Measurements from ENCODE around the gene SKOR1. TPM values are rescaled to one million over a fixed set of nuclear protein-coding genes. Genes with fewer than 3 reads are reported as not detected.

Gene SKOR1
- total RNA-seq, 1 donor from 2014 or later: under 0.01 TPM

- H3K27ac ChIP-seq (ENCODE audit: low read depth, low read length): no peak overlapping the region
- no peaks in the 10 kb centered on the region for H3K27me3 ChIP-seq (ENCODE audit: control insufficient read depth in 3 of 3, insufficient read depth in 3 of 3, low read length in 3 of 3)
- no peak overlapping the region for H3K9ac ChIP-seq (ENCODE audit: low read depth in 1 of 3, low read length in 3 of 3)
- H3K4me1 ChIP-seq (ENCODE audit: control insufficient read depth in 3 of 3, insufficient read depth in 3 of 3, low read length in 3 of 3): no peaks in the 10 kb centered on the region
- H3K36me3 ChIP-seq (ENCODE audit: control insufficient read depth in 3 of 3, insufficient read depth in 3 of 3, low read length in 3 of 3): peaks cover 6 to 7% (median 7%) of the 10 kb centered on the region in 3 donors
- H3K9me3 ChIP-seq (ENCODE audit: control insufficient read depth in 3 of 3, low read length in 3 of 3): no peaks in the 10 kb centered on the region
- H3K4me3 ChIP-seq (ENCODE audit: low read length in 3 of 3): no peak overlapping the region
Measured at GRCh38 chr15:67781907-67782690, 43.2 kb upstream of the SKOR1 start.

GRCh38 chr15:67782691-67782991 lies 42.7 kb upstream of the SKOR1 start:
- H3K9ac ChIP-seq (ENCODE audit: low read depth in 1 of 3, low read length in 3 of 3): no peak overlapping the region
- H3K36me3 ChIP-seq (ENCODE audit: control insufficient read depth in 3 of 3, insufficient read depth in 3 of 3, low read length in 3 of 3): peaks cover 6 to 7% (median 7%) of the 10 kb centered on the region in 3 donors
- no peaks in the 10 kb centered on the region for H3K27me3 ChIP-seq (ENCODE audit: control insufficient read depth in 3 of 3, insufficient read depth in 3 of 3, low read length in 3 of 3)
- H3K27ac ChIP-seq (ENCODE audit: low read depth, low read length): no peak overlapping the region
- no peaks in the 10 kb centered on the region for H3K9me3 ChIP-seq (ENCODE audit: control insufficient read depth in 3 of 3, low read length in 3 of 3)
- H3K4me3 ChIP-seq (ENCODE audit: low read length in 3 of 3): no peak overlapping the region
- no peaks in the 10 kb centered on the region for H3K4me1 ChIP-seq (ENCODE audit: control insufficient read depth in 3 of 3, insufficient read depth in 3 of 3, low read length in 3 of 3)

GRCh38 chr15:67783303-67783702 lies 42.0 kb upstream of the SKOR1 start:
- Histone ChIP-seq H3K27me3 (ENCODE audit: control insufficient read depth in 3 of 3, insufficient read depth in 3 of 3, low read length in 3 of 3) (no peaks in the 10 kb centered on the region), H3K9me3 (ENCODE audit: control insufficient read depth in 3 of 3, low read length in 3 of 3) (no peaks in the 10 kb centered on the region), H3K4me1 (ENCODE audit: control insufficient read depth in 3 of 3, insufficient read depth in 3 of 3, low read length in 3 of 3) (no peaks in the 10 kb centered on the region), H3K36me3 (ENCODE audit: control insufficient read depth in 3 of 3, insufficient read depth in 3 of 3, low read length in 3 of 3) (peaks cover 6 to 7% (median 7%) of the 10 kb centered on the region in 3 donors), H3K4me3 (ENCODE audit: low read length in 3 of 3) (no peak overlapping the region), H3K27ac (ENCODE audit: low read depth, low read length) (no peak overlapping the region), H3K9ac (ENCODE audit: low read depth in 1 of 3, low read length in 3 of 3) (no peak overlapping the region)

GRCh38 chr15:67784090-67784781 lies 41.1 kb upstream of the SKOR1 start:
- no peak overlapping the region for H3K4me3 ChIP-seq (ENCODE audit: low read length in 3 of 3)
- H3K27ac ChIP-seq (ENCODE audit: low read depth, low read length): no peak overlapping the region

DNA sequence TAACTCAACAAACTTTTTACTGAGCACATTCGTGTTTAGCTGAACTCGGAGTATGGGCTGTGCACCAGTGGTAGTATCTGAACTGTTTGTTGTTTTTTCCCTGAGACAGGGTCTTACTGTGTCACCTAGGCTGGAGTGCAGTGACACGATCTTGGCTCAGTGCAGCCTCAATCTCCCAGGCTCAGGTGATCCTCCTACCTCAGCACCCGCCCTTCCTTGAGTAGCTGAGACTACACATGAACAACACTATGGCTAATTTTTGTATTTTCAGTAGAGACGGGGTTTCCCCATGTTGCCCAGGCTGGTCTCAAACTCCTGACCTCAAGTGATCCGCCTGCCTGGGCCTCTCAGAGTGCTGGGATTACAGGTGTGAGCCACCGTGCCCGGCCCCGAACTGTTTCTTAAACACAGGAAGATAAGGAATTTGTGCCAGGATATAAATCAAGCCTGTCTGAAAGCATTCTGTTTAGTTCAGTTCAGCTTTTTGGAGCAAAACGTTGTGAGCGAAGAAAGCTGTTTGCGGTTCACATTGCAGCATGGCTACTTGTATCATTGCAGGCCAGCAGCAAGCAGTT lies 40.4 kb upstream of the SKOR1 start:
- Histone ChIP-seq H3K4me3 (ENCODE audit: low read length in 3 of 3) (no peak overlapping the region), H3K9me3 (ENCODE audit: control insufficient read depth in 3 of 3, low read length in 3 of 3) (no peaks in the 10 kb centered on the region), H3K9ac (ENCODE audit: low read depth in 1 of 3, low read length in 3 of 3) (no peak overlapping the region), H3K27ac (ENCODE audit: low read depth, low read length) (no peak overlapping the region), H3K27me3 (ENCODE audit: control insufficient read depth in 3 of 3, insufficient read depth in 3 of 3, low read length in 3 of 3) (no peaks in the 10 kb centered on the region), H3K36me3 (ENCODE audit: control insufficient read depth in 3 of 3, insufficient read depth in 3 of 3, low read length in 3 of 3) (peaks cover 6 to 7% (median 7%) of the 10 kb centered on the region in 3 donors), H3K4me1 (ENCODE audit: control insufficient read depth in 3 of 3, insufficient read depth in 3 of 3, low read length in 3 of 3) (no peaks in the 10 kb centered on the region)

More at GRCh38 chr15:67784090-67784781, 41.1 kb upstream of the SKOR1 start:
- Histone ChIP-seq H3K27me3 (ENCODE audit: control insufficient read depth in 3 of 3, insufficient read depth in 3 of 3, low read length in 3 of 3) (no peaks in the 10 kb centered on the region), H3K9ac (ENCODE audit: low read depth in 1 of 3, low read length in 3 of 3) (no peak overlapping the region), H3K4me1 (ENCODE audit: control insufficient read depth in 3 of 3, insufficient read depth in 3 of 3, low read length in 3 of 3) (no peaks in the 10 kb centered on the region), H3K9me3 (ENCODE audit: control insufficient read depth in 3 of 3, low read length in 3 of 3) (no peaks in the 10 kb centered on the region), H3K36me3 (ENCODE audit: control insufficient read depth in 3 of 3, insufficient read depth in 3 of 3, low read length in 3 of 3) (peaks cover 6 to 7% (median 7%) of the 10 kb centered on the region in 3 donors)

GRCh38 chr15:67785431-67785830 lies 39.9 kb upstream of the SKOR1 start:
- Histone ChIP-seq H3K4me1 (ENCODE audit: control insufficient read depth in 3 of 3, insufficient read depth in 3 of 3, low read length in 3 of 3) (no peaks in the 10 kb centered on the region), H3K4me3 (ENCODE audit: low read length in 3 of 3) (no peak overlapping the region), H3K9ac (ENCODE audit: low read depth in 1 of 3, low read length in 3 of 3) (no peak overlapping the region), H3K36me3 (ENCODE audit: control insufficient read depth in 3 of 3, insufficient read depth in 3 of 3, low read length in 3 of 3) (peaks cover 6 to 7% (median 7%) of the 10 kb centered on the region in 3 donors), H3K9me3 (ENCODE audit: control insufficient read depth in 3 of 3, low read length in 3 of 3) (no peaks in the 10 kb centered on the region), H3K27ac (ENCODE audit: low read depth, low read length) (no peak overlapping the region), H3K27me3 (ENCODE audit: control insufficient read depth in 3 of 3, insufficient read depth in 3 of 3, low read length in 3 of 3) (no peaks in the 10 kb centered on the region)

DNA sequence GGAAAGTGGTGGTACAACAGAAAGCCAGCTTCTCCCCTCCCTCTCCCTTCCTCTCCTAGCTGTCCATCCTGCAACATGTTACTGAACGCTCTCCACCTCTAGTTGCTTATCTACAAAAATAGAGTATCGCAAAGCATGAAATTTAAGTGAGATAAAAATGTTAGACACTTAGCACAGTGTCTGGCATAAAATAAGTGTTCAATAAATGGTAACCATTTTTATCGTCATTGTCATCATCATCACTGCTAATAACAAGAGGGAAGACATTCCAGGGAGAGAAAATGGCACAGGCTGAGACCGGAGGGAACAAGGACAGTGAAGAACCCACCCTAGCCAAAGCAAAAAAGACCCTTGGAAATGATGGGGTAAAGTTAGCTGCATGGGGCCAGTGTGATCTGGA lies 38.7 kb upstream of the SKOR1 start:
- H3K4me3 ChIP-seq (ENCODE audit: low read length in 3 of 3): no peak overlapping the region
- no peaks in the 10 kb centered on the region for H3K27me3 ChIP-seq (ENCODE audit: control insufficient read depth in 3 of 3, insufficient read depth in 3 of 3, low read length in 3 of 3)
- no peak overlapping the region for H3K27ac ChIP-seq (ENCODE audit: low read depth, low read length)
- peaks cover 6 to 7% (median 7%) of the 10 kb centered on the region in 3 donors for H3K36me3 ChIP-seq (ENCODE audit: control insufficient read depth in 3 of 3, insufficient read depth in 3 of 3, low read length in 3 of 3)
- no peak overlapping the region for H3K9ac ChIP-seq (ENCODE audit: low read depth in 1 of 3, low read length in 3 of 3)
- H3K4me1 ChIP-seq (ENCODE audit: control insufficient read depth in 3 of 3, insufficient read depth in 3 of 3, low read length in 3 of 3): no peaks in the 10 kb centered on the region
- no peaks in the 10 kb centered on the region for H3K9me3 ChIP-seq (ENCODE audit: control insufficient read depth in 3 of 3, low read length in 3 of 3)

DNA sequence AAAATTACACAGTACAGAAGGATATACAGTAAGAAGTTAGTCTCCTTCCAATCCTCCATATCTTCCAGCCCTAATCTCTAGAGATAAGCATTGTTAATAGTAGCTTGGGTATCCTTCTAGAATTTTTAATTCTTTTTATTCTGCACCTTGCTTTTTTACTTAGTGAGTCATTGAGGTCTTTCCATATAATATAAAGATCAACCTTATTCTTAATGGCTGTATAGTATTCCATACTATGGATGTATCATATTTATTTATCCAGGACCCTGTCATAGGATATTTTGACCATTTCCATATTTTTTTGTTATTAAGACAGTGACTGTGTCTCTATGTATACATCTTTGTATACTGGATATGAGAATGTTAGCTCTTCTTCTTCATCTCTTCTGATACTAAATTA lies 36.3 kb upstream of the SKOR1 start:
- Histone ChIP-seq H3K36me3 (ENCODE audit: control insufficient read depth in 3 of 3, insufficient read depth in 3 of 3, low read length in 3 of 3) (peaks cover 0 to 3% (median 0%) of the 10 kb centered on the region in 3 donors), H3K9ac (ENCODE audit: low read depth in 1 of 3, low read length in 3 of 3) (no peak overlapping the region), H3K27ac (ENCODE audit: low read depth, low read length) (no peak overlapping the region), H3K27me3 (ENCODE audit: control insufficient read depth in 3 of 3, insufficient read depth in 3 of 3, low read length in 3 of 3) (no peaks in the 10 kb centered on the region), H3K4me3 (ENCODE audit: low read length in 3 of 3) (no peak overlapping the region), H3K9me3 (ENCODE audit: control insufficient read depth in 3 of 3, low read length in 3 of 3) (no peaks in the 10 kb centered on the region), H3K4me1 (ENCODE audit: control insufficient read depth in 3 of 3, insufficient read depth in 3 of 3, low read length in 3 of 3) (no peaks in the 10 kb centered on the region)

GRCh38 chr15:67790610-67791319 lies 34.5 kb upstream of the SKOR1 start:
- H3K9ac ChIP-seq (ENCODE audit: low read depth in 1 of 3, low read length in 3 of 3): no peak overlapping the region
- no peak overlapping the region for H3K27ac ChIP-seq (ENCODE audit: low read depth, low read length)
- no peaks in the 10 kb centered on the region for H3K36me3 ChIP-seq (ENCODE audit: control insufficient read depth in 3 of 3, insufficient read depth in 3 of 3, low read length in 3 of 3)
- no peaks in the 10 kb centered on the region for H3K4me1 ChIP-seq (ENCODE audit: control insufficient read depth in 3 of 3, insufficient read depth in 3 of 3, low read length in 3 of 3)
- no peaks in the 10 kb centered on the region for H3K27me3 ChIP-seq (ENCODE audit: control insufficient read depth in 3 of 3, insufficient read depth in 3 of 3, low read length in 3 of 3)
- peaks cover 0 to 2% (median 0%) of the 10 kb centered on the region in 3 donors for H3K9me3 ChIP-seq (ENCODE audit: control insufficient read depth in 3 of 3, low read length in 3 of 3)
- no peak overlapping the region for H3K4me3 ChIP-seq (ENCODE audit: low read length in 3 of 3)

Measured in skeletal muscle tissue (tissue), 4 donors.